SK-N-SH treated with all-trans-retinoic acid at 6 μM for 48 hours (cell line): ENCODE measurements around the gene RAF1.

Experiments used
- ATAC-seq: fragments of 200-7000 bp; cut with Tn5 transposase; 3 replicates; pipeline ENCODE4 v1.9.1; 2020; ENCODE audit warnings: mild to moderate bottlenecking, moderate library complexity
- ARNTL ChIP-seq: fragments of 450-650 bp; formaldehyde crosslinking; IDR thresholded peaks from 2 replicates; pipeline ENCODE4 v1.5.0; 2020; ENCODE audit warnings: low read depth, mild to moderate bottlenecking, moderate library complexity, borderline replicate concordance
- BACH2 ChIP-seq: fragments of 250-450 bp; sonication (Bioruptor Pico); IDR thresholded peaks from 2 replicates; pipeline ENCODE4 v1.9.0; 2021; ENCODE audit warnings: mild to moderate bottlenecking, borderline replicate concordance
- CREB5 ChIP-seq: fragments of 250-450 bp; sonication (Bioruptor Pico); IDR thresholded peaks from 2 replicates; pipeline ENCODE4 v1.5.1; 2020; ENCODE audit warnings: low read depth, mild to moderate bottlenecking, moderate library complexity
- CSDC2 ChIP-seq: fragments of 250-450 bp; sonication (Bioruptor Pico); IDR thresholded peaks from 2 replicates; pipeline ENCODE4 v1.5.0; 2020; ENCODE audit warnings: mild to moderate bottlenecking, moderate library complexity
- ISL1 ChIP-seq: fragments of 250-450 bp; sonication (Bioruptor Pico); IDR thresholded peaks from 2 replicates; pipeline ENCODE4 v2.1.2; 2022; ENCODE audit warnings: mild to moderate bottlenecking, moderate library complexity
- OSR1 ChIP-seq: fragments of 250-450 bp; sonication (Bioruptor Pico); IDR thresholded peaks from 2 replicates; pipeline ENCODE4 v1.8.0; 2022; ENCODE audit warnings: moderate library complexity, mild to moderate bottlenecking, inconsistent platforms
- POU6F1 ChIP-seq: fragments of 250-450 bp; sonication (Bioruptor Pico); IDR thresholded peaks from 2 replicates; pipeline ENCODE4 v1.8.0; 2021; ENCODE audit warnings: low read depth, mild to moderate bottlenecking, moderate library complexity, borderline replicate concordance
- RARB ChIP-seq: fragments of 250-450 bp; sonication (Bioruptor Pico); IDR thresholded peaks from 2 replicates; pipeline ENCODE4 v1.8.0; 2021; ENCODE audit warnings: mild to moderate bottlenecking, moderate library complexity
- SNAI2 ChIP-seq: fragments of 250-450 bp; sonication (Bioruptor Pico); IDR thresholded peaks from 2 replicates; pipeline ENCODE4 v1.5.0; 2020; ENCODE audit warnings: mild to moderate bottlenecking, moderate library complexity
- TCF4 ChIP-seq: fragments of 250-450 bp; sonication (Bioruptor Pico); IDR thresholded peaks from 2 replicates; pipeline ENCODE4 v1.8.0; 2021; ENCODE audit warnings: mild to moderate bottlenecking, moderate library complexity, borderline replicate concordance
- TOX ChIP-seq: fragments of 250-450 bp; sonication (Bioruptor Pico); IDR thresholded peaks from 2 replicates; pipeline ENCODE4 v1.8.0; 2021; ENCODE audit warnings: mild to moderate bottlenecking, moderate library complexity, borderline replicate concordance
- ZC3H10 ChIP-seq: fragments of 250-450 bp; sonication (Bioruptor Pico); IDR thresholded peaks from 2 replicates; pipeline ENCODE4 v1.5.1; 2021; ENCODE audit warnings: mild to moderate bottlenecking, moderate library complexity
- ZFP3 ChIP-seq: fragments of 250-450 bp; sonication (Bioruptor Pico); IDR thresholded peaks from 2 replicates; pipeline ENCODE4 v1.5.0; 2020; ENCODE audit warnings: mild to moderate bottlenecking, moderate library complexity
- ZFP30 ChIP-seq: fragments of 450-650 bp; formaldehyde crosslinking; IDR thresholded peaks from 2 replicates; pipeline ENCODE4 v1.5.0; 2022; ENCODE audit warnings: mild to moderate bottlenecking, moderate library complexity
- ZNF70 ChIP-seq: fragments of 450-650 bp; formaldehyde crosslinking; IDR thresholded peaks from 2 replicates; pipeline ENCODE4 v1.5.0; 2020; ENCODE audit warnings: mild to moderate bottlenecking, moderate library complexity
- ZNF8 ChIP-seq: fragments of 450-650 bp; formaldehyde crosslinking; IDR thresholded peaks from 2 replicates; pipeline ENCODE4 v1.5.0; 2020; ENCODE audit warnings: mild to moderate bottlenecking, moderate library complexity
- TF ChIP-seq, protein P1 (sequence below): fragments of 250-450 bp; sonication (Bioruptor Pico); IDR thresholded peaks from 2 replicates; pipeline ENCODE4 v1.5.0; 2020; ENCODE audit warnings: mild to moderate bottlenecking, moderate library complexity
- TF ChIP-seq, protein P2 (sequence below): fragments of 250-450 bp; sonication (Bioruptor Pico); IDR thresholded peaks from 2 replicates; pipeline ENCODE4 v1.5.1; 2021; ENCODE audit warnings: mild to moderate bottlenecking, moderate library complexity
- TF ChIP-seq, protein P3 (sequence below): fragments of 250-450 bp; sonication (Bioruptor Pico); IDR thresholded peaks from 2 replicates; pipeline ENCODE4 v1.8.0; 2020; ENCODE audit warnings: mild to moderate bottlenecking, moderate library complexity, borderline replicate concordance

The RAF1 gene

DNA sequence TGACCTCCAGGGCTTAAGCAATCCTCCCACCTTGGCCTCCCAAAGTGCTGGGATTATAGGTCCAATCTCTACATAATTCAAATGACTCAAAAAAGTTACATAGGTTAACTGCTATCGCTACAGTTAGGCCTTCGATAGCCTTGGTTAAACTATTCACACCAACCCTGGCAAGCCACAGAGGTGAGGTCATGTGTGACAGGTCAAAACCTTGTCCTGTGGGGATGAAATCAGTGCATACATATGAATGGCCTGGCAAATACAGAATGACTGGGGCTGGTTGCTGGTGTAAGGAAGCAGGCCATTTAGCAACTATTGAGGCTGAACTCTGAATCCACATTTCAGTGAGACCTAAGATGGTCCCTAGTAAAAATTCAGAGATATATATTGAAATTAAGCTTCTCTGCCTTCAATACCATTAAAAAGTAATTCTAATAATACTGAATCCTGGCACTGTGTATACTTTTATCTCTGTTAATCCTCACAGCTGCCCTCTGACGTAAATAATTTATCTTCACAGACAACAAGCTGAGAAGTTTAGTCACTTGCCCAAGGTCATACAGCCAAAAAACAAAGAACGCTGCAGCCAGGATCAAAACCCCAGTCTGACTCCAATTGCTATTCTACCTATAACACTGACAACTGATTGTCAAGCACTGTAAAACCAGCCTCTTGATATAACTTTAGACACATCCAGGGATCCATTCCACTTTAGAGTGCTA is 71.8 kb downstream of the RAF1 start:
- TF ChIP-seq ZNF8: no peak
- TF ChIP-seq, protein P1, sequence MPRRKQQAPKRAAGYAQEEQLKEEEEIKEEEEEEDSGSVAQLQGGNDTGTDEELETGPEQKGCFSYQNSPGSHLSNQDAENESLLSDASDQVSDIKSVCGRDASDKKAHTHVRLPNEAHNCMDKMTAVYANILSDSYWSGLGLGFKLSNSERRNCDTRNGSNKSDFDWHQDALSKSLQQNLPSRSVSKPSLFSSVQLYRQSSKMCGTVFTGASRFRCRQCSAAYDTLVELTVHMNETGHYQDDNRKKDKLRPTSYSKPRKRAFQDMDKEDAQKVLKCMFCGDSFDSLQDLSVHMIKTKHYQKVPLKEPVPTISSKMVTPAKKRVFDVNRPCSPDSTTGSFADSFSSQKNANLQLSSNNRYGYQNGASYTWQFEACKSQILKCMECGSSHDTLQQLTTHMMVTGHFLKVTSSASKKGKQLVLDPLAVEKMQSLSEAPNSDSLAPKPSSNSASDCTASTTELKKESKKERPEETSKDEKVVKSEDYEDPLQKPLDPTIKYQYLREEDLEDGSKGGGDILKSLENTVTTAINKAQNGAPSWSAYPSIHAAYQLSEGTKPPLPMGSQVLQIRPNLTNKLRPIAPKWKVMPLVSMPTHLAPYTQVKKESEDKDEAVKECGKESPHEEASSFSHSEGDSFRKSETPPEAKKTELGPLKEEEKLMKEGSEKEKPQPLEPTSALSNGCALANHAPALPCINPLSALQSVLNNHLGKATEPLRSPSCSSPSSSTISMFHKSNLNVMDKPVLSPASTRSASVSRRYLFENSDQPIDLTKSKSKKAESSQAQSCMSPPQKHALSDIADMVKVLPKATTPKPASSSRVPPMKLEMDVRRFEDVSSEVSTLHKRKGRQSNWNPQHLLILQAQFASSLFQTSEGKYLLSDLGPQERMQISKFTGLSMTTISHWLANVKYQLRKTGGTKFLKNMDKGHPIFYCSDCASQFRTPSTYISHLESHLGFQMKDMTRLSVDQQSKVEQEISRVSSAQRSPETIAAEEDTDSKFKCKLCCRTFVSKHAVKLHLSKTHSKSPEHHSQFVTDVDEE (CRISPR knock-in tag): no peak
- TF ChIP-seq, protein P2, sequence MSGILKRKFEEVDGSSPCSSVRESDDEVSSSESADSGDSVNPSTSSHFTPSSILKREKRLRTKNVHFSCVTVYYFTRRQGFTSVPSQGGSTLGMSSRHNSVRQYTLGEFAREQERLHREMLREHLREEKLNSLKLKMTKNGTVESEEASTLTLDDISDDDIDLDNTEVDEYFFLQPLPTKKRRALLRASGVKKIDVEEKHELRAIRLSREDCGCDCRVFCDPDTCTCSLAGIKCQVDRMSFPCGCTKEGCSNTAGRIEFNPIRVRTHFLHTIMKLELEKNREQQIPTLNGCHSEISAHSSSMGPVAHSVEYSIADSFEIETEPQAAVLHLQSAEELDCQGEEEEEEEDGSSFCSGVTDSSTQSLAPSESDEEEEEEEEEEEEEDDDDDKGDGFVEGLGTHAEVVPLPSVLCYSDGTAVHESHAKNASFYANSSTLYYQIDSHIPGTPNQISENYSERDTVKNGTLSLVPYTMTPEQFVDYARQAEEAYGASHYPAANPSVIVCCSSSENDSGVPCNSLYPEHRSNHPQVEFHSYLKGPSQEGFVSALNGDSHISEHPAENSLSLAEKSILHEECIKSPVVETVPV (CRISPR knock-in tag): no peak
- no peak for TF ChIP-seq ZNF70 (CRISPR knock-in tag)
- TF ChIP-seq ARNTL (CRISPR knock-in tag): no peak
- TF ChIP-seq ZFP3 (CRISPR knock-in tag): no peak
- TF ChIP-seq TCF4 (CRISPR knock-in tag): no peak
- no peak for TF ChIP-seq TOX (CRISPR knock-in tag)
- TF ChIP-seq SNAI2 (CRISPR knock-in tag): no peak
- TF ChIP-seq RARB (CRISPR knock-in tag): no peak
- TF ChIP-seq, protein P3, sequence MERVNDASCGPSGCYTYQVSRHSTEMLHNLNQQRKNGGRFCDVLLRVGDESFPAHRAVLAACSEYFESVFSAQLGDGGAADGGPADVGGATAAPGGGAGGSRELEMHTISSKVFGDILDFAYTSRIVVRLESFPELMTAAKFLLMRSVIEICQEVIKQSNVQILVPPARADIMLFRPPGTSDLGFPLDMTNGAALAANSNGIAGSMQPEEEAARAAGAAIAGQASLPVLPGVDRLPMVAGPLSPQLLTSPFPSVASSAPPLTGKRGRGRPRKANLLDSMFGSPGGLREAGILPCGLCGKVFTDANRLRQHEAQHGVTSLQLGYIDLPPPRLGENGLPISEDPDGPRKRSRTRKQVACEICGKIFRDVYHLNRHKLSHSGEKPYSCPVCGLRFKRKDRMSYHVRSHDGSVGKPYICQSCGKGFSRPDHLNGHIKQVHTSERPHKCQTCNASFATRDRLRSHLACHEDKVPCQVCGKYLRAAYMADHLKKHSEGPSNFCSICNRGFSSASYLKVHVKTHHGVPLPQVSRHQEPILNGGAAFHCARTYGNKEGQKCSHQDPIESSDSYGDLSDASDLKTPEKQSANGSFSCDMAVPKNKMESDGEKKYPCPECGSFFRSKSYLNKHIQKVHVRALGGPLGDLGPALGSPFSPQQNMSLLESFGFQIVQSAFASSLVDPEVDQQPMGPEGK (CRISPR knock-in tag): no peak
- no peak for TF ChIP-seq BACH2 (CRISPR knock-in tag)
- TF ChIP-seq ISL1: no peak
- no peak for TF ChIP-seq ZFP30 (CRISPR knock-in tag)
- TF ChIP-seq ZC3H10 (CRISPR knock-in tag): no peak
- no peak for TF ChIP-seq POU6F1 (CRISPR knock-in tag)
- no peak for TF ChIP-seq OSR1 (CRISPR knock-in tag)
- no peak for TF ChIP-seq CSDC2 (CRISPR knock-in tag)
- TF ChIP-seq CREB5: no peak
- TF ChIP-seq, all 23 proteins: peak for 0
- no peak for ATAC-seq

DNA sequence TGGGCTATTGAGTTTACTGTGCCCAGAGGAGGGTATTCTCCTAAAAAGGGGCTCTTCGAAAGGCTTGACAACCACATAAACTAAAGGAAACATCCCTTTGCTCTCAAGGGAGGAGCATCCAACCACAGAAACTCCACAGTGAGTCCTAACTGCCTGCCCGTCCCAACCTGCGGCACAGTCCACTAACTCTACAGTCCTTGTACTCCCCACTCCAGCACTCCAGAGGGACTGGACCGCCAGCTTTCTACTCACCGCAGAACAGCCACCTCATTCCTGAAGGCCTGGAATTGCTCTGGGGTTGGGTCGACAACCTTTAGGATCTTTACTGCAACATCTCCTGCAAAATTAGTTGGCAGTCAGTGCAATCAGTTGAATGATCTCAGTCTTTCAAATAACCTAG is 72.5 kb downstream of the RAF1 start:
- ATAC-seq: no peak
- TF ChIP-seq POU6F1 (CRISPR knock-in tag) (no peak), ARNTL (CRISPR knock-in tag) (no peak), SNAI2 (CRISPR knock-in tag) (no peak), ZNF70 (CRISPR knock-in tag) (no peak)
- TF ChIP-seq, protein P2 (CRISPR knock-in tag): no peak
